Kidney (tissue), 14 donors: ENCODE measurements around the gene CDKN2D. TPM values are rescaled to one million over a fixed set of nuclear protein-coding genes. Genes with fewer than 3 reads are reported as not detected.

Source experiments
- DNase-seq, 5 donors: peaks; one replicate each; pipeline ENCODE4 v3.0.0-alpha.2; 2013 to 2020
- FAIRE-seq: peaks from 2 replicates; lab custom pipeline; 2012; peaks lifted over from hg19 to GRCh38; lab: Jason Lieb, UNC
- H3K27ac ChIP-seq, 2 donors: one replicate each; pipeline ENCODE4 v1.7.0; 2013; ENCODE audit warnings: low read depth in 2 of 2, low read length in 2 of 2, inconsistent platforms in 1 of 2
- H3K27me3 ChIP-seq: one replicate; pipeline ENCODE4 v1.7.1; 2013; ENCODE audit warnings: low read length, inconsistent platforms; ENCODE audit not compliant: control insufficient read depth, insufficient read depth
- H3K36me3 ChIP-seq, 3 donors: one replicate each; pipeline versions ENCODE4 v1.7.0 to v1.7.1; 2013; ENCODE audit warnings: low read length in 3 of 3, control low read depth in 1 of 3, inconsistent platforms in 1 of 3; ENCODE audit not compliant: insufficient read depth in 3 of 3, control insufficient read depth in 2 of 3
- H3K4me1 ChIP-seq, 3 donors: one replicate each; pipeline versions ENCODE4 v1.7.0 to v1.7.1; 2013; ENCODE audit warnings: low read length in 3 of 3, inconsistent platforms in 1 of 3, low read depth in 1 of 3; ENCODE audit not compliant: control insufficient read depth in 2 of 3, insufficient read depth in 2 of 3
- H3K4me3 ChIP-seq, 3 donors: one replicate each; pipeline versions ENCODE4 v1.7.0 to v1.8.1; 2013; ENCODE audit warnings: low read length in 3 of 3, control low read depth in 1 of 3, inconsistent platforms in 1 of 3
- H3K9ac ChIP-seq, 3 donors: one replicate each; pipeline versions ENCODE4 v1.7.0 to v1.7.1; 2013; ENCODE audit warnings: low read length in 3 of 3, control low read depth in 1 of 3, inconsistent platforms in 1 of 3
- H3K9me3 ChIP-seq, 3 donors: one replicate each; pipeline versions ENCODE4 v1.7.0 to v1.7.1; 2013; ENCODE audit warnings: low read length in 3 of 3, control low read depth in 1 of 3, inconsistent platforms in 1 of 3; ENCODE audit not compliant: control insufficient read depth in 2 of 3, insufficient read depth in 1 of 3
- intact Hi-C: fragments of 100-400 bp; cut with DNase I; formaldehyde crosslinking; loops from one replicate; pipeline ENCODE4 v1.11.1; 2022
- polyA plus RNA-seq: library from polyadenylated mRNA; stranded (reverse); fragments of 350-450 nt; fragmentation: Illumina TruSeq; extraction: RNeasy Lipid Tissue Mini Kit (QIAGEN cat#74804); gene quantifications from one replicate; pipeline ENCODE4 v1.2.3, GENCODE V29; 2014; ENCODE audit warnings: low read depth, low replicate concordance; ENCODE audit not compliant: insufficient read depth
- total RNA-seq: library from RNA; stranded (reverse); fragmentation: NEBNext Ultra II Directional; extraction: Animal tissue kit (Norgen Biotek cat#: 25700); gene quantifications from one replicate; pipeline ENCODE4 v1.2.1, GENCODE V29; 2021
- TF ChIP-seq, protein P1 (sequence below): IDR thresholded peaks from 3 replicates; pipeline ENCODE4 v1.5.1; 2012; ENCODE audit warnings: mild to moderate bottlenecking, moderate library complexity, borderline replicate concordance; ENCODE audit not compliant: insufficient read depth; ENCODE audit errors: extremely low read depth
- donor health status: control.
- donor health status: control.
- donor health status: control.
- donor health status: control.
- donor health status: control.
- donor health status: DM: yes; HTN: yes; CAD: no.
- donor health status: Normal renal cell carcinoma (clear cell type).

Gene CDKN2D
- total and polyA plus RNA-seq, 2 donors from 2014 or later, result 8.8 to 14.7 TPM

DNA sequence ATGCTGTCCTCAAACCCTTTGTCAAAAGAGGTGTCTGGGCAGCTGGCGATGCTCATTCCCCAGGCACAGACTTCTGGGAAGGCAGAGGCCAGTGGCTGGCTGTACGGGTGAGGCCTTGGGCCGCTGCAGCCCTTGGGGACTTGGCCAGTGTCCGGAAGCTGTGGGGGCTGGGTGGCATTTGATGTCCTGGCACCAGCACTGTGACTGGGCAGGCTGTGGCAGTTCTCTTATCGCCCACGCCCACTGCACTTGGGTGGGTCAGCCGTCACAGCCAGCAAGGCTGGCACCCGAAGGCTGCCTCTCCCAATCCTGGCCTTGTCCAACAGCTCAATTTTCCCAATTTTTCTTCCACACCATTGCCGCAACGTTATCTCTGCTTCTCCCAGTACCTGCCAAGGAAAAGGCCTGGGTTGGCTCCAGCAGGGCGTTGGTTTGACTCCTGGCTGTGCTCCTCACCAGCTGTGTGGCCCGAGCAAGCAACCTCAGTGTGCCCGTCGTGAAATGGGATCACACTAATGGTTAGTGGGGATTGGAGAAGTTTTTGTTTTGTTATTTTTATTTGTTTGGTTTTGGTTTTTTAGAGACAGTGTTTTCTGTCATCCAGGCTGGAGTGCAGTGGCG is 43.8 kb upstream of the CDKN2D start:
- Histone ChIP-seq H3K27ac (peak overlapping the region in 1 of 2 donors; percentile 43), H3K27me3 (no peaks in the 10 kb centered on the region), H3K4me3 (no peak overlapping the region), H3K9me3 (no peaks in the 10 kb centered on the region), H3K9ac (no peak overlapping the region), H3K4me1 (peaks cover 0 to 7% (median 0%) of the 10 kb centered on the region in 3 donors), H3K36me3 (no peaks in the 10 kb centered on the region)
- TF ChIP-seq, protein P1, sequence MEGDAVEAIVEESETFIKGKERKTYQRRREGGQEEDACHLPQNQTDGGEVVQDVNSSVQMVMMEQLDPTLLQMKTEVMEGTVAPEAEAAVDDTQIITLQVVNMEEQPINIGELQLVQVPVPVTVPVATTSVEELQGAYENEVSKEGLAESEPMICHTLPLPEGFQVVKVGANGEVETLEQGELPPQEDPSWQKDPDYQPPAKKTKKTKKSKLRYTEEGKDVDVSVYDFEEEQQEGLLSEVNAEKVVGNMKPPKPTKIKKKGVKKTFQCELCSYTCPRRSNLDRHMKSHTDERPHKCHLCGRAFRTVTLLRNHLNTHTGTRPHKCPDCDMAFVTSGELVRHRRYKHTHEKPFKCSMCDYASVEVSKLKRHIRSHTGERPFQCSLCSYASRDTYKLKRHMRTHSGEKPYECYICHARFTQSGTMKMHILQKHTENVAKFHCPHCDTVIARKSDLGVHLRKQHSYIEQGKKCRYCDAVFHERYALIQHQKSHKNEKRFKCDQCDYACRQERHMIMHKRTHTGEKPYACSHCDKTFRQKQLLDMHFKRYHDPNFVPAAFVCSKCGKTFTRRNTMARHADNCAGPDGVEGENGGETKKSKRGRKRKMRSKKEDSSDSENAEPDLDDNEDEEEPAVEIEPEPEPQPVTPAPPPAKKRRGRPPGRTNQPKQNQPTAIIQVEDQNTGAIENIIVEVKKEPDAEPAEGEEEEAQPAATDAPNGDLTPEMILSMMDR, result no peak
- FAIRE-seq, result no peak
- intact Hi-C loops, result no loop called here
- peak in 1 of 5 donors; percentile 80 for DNase-seq

DNA sequence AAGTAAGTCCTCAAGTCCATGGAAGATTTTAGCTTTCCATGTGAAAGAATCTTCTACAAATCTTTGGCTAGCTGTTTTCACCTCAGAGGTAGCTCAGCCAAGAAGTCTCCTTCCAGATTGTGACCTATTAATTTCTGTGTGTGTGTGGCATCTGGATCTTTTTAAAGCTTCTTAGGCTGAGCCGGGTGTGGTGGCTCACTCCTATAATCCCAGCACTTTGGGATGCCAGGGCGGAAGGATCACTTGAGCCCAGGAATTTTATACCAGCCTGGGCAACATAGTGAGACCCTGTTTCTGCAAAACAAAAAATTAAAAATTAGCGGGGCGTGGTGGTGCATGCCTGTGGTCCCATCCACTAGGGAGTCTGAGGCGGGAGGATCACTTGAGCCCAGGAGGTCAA is 43.1 kb upstream of the CDKN2D start:
- FAIRE-seq, result no peak
- peaks cover 0 to 4% (median 0%) of the 10 kb centered on the region in 3 donors for H3K4me1 ChIP-seq
- no peaks in the 10 kb centered on the region for H3K9me3 ChIP-seq
- no peak overlapping the region for H3K27ac ChIP-seq
- no peak overlapping the region for H3K9ac ChIP-seq
- H3K36me3 ChIP-seq, result no peaks in the 10 kb centered on the region
- no peak for DNase-seq
- intact Hi-C loops, result no loop called here
- H3K27me3 ChIP-seq, result no peaks in the 10 kb centered on the region
- H3K4me3 ChIP-seq, result no peak overlapping the region
- TF ChIP-seq, protein P1, result no peak

DNA sequence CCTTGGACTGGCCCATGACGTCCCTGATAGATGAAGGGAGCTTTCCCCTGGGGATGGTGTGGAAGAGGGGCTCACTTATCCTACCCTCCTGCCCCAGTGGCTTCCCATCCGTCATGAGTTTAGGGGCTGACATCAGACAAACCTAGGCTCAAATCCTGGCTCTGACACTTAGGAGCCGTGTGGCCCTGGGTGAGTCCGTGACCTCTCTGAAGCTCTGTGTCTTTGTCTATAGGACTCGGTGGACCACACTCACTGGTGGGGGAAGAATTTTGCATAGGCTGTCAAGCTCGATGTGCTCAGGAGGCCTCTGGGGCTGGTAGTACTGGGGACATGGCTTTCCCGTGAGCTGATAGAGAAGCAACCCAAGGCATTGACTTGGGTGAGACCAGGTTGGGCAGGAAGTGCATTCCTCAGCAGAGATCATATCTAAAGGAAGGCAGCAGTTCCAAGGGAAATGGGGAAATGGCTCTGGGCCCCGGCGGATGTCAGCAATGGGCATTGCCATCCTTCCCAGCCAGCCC is 35.7 kb upstream of the CDKN2D start:
- peaks cover 0 to 5% (median 0%) of the 10 kb centered on the region in 3 donors for H3K4me1 ChIP-seq
- TF ChIP-seq, protein P1, result no peak
- peak overlapping the region; percentile 89 to 94 for H3K27ac ChIP-seq
- FAIRE-seq (no peak), DNase-seq (no peak)
- intact Hi-C loops, result no loop called here
- H3K9ac ChIP-seq, result no peak overlapping the region
- no peaks in the 10 kb centered on the region for H3K36me3 ChIP-seq
- no peaks in the 10 kb centered on the region for H3K27me3 ChIP-seq
- peak overlapping the region in 1 of 3 donors; percentile 74 for H3K4me3 ChIP-seq
- H3K9me3 ChIP-seq, result no peaks in the 10 kb centered on the region
